ENCODE measurements around the gene UBALD2.

DNA sequence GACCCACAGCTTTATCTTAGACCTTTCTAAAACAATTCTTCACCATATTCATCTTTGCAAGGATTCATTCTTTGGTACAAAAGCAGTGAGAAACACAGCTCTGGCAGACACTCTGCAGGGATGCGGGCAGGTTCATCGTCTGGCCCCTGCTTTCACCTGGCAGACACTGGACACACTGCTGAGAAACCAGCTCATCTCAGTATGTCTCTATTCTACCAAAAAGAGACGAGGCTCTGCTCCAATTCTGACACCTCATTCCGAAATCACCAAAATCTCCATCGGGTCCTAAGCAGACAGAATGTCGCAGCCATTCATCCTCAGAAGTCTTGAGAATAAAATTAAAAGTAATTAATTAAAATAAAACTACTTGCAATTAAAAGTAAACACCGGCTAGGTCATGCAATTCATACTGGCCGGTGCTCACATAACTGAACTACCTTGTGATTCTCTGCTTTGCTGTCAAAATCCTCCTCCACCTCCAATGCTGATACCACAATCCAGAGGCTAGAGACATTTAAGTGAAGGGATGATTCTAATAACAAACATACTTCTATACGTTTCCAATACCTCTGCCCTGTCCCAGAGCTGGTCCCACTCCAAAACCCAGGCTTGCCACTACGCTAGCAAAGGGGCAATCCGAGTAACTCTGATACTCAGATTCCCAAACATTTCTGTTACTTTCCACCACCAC is 26.2 kb upstream of the UBALD2 start:
- TF ChIP-seq, protein P1, sequence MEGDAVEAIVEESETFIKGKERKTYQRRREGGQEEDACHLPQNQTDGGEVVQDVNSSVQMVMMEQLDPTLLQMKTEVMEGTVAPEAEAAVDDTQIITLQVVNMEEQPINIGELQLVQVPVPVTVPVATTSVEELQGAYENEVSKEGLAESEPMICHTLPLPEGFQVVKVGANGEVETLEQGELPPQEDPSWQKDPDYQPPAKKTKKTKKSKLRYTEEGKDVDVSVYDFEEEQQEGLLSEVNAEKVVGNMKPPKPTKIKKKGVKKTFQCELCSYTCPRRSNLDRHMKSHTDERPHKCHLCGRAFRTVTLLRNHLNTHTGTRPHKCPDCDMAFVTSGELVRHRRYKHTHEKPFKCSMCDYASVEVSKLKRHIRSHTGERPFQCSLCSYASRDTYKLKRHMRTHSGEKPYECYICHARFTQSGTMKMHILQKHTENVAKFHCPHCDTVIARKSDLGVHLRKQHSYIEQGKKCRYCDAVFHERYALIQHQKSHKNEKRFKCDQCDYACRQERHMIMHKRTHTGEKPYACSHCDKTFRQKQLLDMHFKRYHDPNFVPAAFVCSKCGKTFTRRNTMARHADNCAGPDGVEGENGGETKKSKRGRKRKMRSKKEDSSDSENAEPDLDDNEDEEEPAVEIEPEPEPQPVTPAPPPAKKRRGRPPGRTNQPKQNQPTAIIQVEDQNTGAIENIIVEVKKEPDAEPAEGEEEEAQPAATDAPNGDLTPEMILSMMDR (IDR thresholded peaks at IDR 0.05): no peak
- no peak for TF ChIP-seq POLR2A (IDR thresholded peaks at IDR 0.05)

Measured in breast epithelium (tissue), 3 donors.